ENCODE measurements around the gene CDKN2D. TPM values are rescaled to one million over a fixed set of nuclear protein-coding genes. Genes with fewer than 3 reads are reported as not detected.
A peak's percentile ranks its signal among the peaks of the same experiment; 100 is the strongest.

Gene CDKN2D
- total RNA-seq, 4 donors from 2014 or later = 14.4 to 20.2 (median 15.9) TPM

DNA sequence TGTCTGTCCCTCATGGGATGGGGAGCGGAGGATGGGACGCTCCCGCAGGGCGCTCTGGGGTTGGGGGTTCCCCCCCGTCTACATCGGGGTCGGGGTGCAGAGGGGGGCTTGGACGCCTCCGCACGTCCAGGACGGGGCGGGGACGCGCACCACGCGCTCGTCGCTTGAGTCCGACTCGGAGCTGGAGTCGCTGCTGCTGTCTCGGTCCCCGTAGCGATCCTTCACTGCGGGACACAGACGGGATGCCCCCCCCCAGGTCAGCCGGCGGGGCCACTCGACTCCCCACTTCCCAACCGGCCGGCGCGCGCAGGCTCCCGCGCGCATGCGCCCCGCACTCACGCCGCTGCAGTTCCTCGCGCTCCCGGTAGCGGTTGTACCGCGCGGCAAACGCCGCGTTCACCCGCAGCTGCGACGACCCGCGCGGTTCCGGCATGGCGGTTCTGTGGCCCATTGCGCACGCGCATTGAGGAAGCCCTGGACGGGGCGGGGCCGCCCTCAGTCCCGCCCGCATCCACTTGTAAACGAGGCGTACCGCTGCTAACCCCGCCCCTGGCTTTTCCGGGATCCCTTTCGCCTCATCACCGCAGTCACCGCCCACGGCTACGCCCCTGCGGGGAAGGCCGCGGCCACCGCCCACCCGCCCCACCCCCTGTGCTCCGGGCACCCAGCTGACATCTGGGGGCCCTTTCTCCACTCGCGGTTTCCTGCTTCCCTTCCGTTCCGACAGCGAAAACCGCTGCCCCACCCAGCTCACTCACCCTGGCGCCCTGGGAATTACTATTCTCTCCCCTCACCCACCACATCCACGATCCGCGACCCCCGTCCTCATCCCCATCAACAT is 3.0 kb downstream of the CDKN2D start, which contains the start of gene KRI1:
Gene KRI1, minus strand, starts transcription at position 444 of the 841 bp plus-strand sequence. Its CDS starts 11 bp downstream, at position 433.
- Histone ChIP-seq H3K4me3 (peak within 1 kb of the TSS; percentile 82 to 100 (median 92)), H3K9me3 (no peaks in the 10 kb centered on the region), H3K36me3 (peaks cover 0 to 28% (median 4%) of the 10 kb centered on the region in 3 donors), H3K27ac (peak within 1 kb of the TSS; percentile 91 to 96 (median 92)), H3K27me3 (no peaks in the 10 kb centered on the region), H3K4me1 (peaks cover 0 to 43% (median 34%) of the 10 kb centered on the region in 4 donors)
- peak; percentile 96 to 97 for DNase-seq (ENCODE audit: low spot score in 2 of 2)
- 0 to 1% methylated on average over 29 to 62 of the region's 94 CpGs for WGBS, 2 donors
- TF ChIP-seq POLR2A (IDR thresholded peaks at IDR 0.05) = peak; percentile 84 to 88
- peak; percentile 94 to 96 for TF ChIP-seq EP300 (IDR thresholded peaks at IDR 0.05)
- peak in 3 of 5 experiments; percentile 17 to 72 (median 69) for TF ChIP-seq CTCF (IDR thresholded peaks at IDR 0.05)

DNA sequence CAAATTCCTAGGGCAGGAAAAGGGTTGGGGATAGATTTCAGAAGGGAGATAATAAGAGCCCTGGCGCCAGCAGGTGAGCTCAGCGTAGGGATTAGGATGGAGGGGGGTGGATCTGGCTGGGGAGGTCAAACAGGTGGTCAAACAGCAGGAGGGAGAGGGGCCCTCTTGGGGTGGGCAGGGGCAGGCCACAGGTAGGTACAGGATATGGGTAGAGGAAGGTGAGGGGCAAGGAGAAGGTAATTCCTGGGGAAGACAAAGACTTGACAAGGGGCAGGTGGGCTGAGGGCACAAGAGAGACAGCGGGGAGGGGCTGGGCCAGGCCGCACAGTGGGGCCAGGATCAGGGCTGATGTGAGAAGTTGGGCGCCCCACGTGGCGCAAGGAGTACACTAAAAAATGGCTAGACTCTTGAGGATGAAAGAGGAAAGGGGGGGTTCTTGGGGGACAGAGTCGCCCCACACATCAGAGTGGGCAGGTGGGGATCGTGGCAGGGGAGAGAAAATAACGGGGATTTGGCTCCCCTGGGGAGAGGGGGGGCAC is 3.7 kb downstream of the CDKN2D start:
- Histone ChIP-seq H3K4me3 (peak overlapping the region; percentile 82 to 100 (median 92)), H3K4me1 (peaks cover 0 to 43% (median 34%) of the 10 kb centered on the region in 4 donors), H3K27me3 (no peaks in the 10 kb centered on the region), H3K36me3 (peaks cover 0 to 35% (median 9%) of the 10 kb centered on the region in 3 donors), H3K9me3 (no peaks in the 10 kb centered on the region), H3K27ac (peak overlapping the region; percentile 91 to 96 (median 92))
- TF ChIP-seq CTCF (IDR thresholded peaks at IDR 0.05) (peak in 1 of 5 experiments; percentile 28), EP300 (IDR thresholded peaks at IDR 0.05) (no peak)
- peak in 1 of 2 donors; percentile 40 for DNase-seq (ENCODE audit: low spot score in 2 of 2)
- WGBS, 2 donors = 10 to 12% methylated on average over 10 of the region's 10 CpGs

DNA sequence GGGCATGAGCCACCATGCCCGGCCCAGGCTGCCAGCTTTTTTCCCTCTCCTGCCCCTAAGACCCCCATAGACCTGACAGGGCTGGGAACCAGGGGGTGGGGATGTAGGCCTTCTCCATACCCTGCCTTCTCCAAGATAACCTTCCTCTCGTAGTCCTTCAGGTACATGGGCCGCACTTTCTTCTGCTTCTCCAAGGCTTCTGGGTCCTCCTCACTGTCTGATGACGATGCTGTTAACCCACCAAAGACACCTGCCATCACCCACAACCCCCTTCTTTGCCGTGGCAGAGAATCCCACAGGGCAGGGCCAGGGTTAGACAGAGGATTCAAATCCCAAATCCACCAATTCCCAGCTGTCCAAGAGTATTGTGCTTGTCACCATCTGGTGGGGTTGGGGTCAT is 6.2 kb downstream of the CDKN2D start:
- no peaks in the 10 kb centered on the region for H3K9me3 ChIP-seq
- H3K27me3 ChIP-seq = no peaks in the 10 kb centered on the region
- no peak for DNase-seq (ENCODE audit: low spot score in 2 of 2)
- no peak overlapping the region for H3K27ac ChIP-seq
- H3K4me3 ChIP-seq = no peak overlapping the region
- 85 to 86% methylated on average over 5 of the region's 5 CpGs for WGBS, 2 donors
- peaks cover 0 to 60% (median 21%) of the 10 kb centered on the region in 3 donors for H3K36me3 ChIP-seq
- peaks cover 0 to 27% (median 20%) of the 10 kb centered on the region in 4 donors for H3K4me1 ChIP-seq
- TF ChIP-seq POLR2A (IDR thresholded peaks at IDR 0.05) (no peak), CTCF (IDR thresholded peaks at IDR 0.05) (no peak), EP300 (IDR thresholded peaks at IDR 0.05) (no peak)

DNA sequence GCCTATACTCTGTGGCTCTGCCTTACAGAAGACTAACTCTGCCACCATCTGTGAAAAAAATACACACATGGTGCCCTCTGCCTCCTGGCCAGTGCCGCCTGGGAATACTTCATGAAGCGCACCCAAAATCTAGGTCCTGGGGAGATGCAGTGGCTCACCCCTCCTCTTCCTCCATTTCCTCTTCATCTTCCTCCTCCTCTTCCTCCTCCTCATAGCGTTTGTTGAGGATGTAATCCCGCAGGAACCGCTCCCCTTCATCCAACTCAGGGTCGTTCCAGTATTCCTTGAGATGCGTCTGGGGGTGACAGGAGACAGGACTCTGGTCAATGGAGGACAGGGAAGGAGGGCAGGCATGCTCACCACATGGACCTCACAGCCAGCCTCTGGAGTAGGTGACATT is 8.6 kb downstream of the CDKN2D start:
- H3K4me1 ChIP-seq = peaks cover 0 to 8% (median 5%) of the 10 kb centered on the region in 4 donors
- peaks cover 0 to 84% (median 30%) of the 10 kb centered on the region in 3 donors for H3K36me3 ChIP-seq
- H3K9me3 ChIP-seq = no peaks in the 10 kb centered on the region
- no peak for DNase-seq (ENCODE audit: low spot score in 2 of 2)
- no peak overlapping the region for H3K27ac ChIP-seq
- H3K4me3 ChIP-seq = no peak overlapping the region
- TF ChIP-seq CTCF (IDR thresholded peaks at IDR 0.05) = no peak
- TF ChIP-seq EP300 (IDR thresholded peaks at IDR 0.05) = no peak
- no peak for TF ChIP-seq POLR2A (IDR thresholded peaks at IDR 0.05)
- no peaks in the 10 kb centered on the region for H3K27me3 ChIP-seq
- WGBS, 2 donors = 89% methylated on average over 7 of the region's 7 CpGs

Data from tibial nerve (tissue), 4 donors.